Activated CD4-positive, alpha-beta T cell treated with anti-CD3 and anti-CD28 coated beads for 36 hours (primary cell): Measurements from ENCODE around the gene ZNF649. TPM values are rescaled to one million over a fixed set of nuclear protein-coding genes. Genes with fewer than 3 reads are reported as not detected.

Experiments used
- ATAC-seq: fragments of 200-7000 bp; cut with Tn5 transposase; one replicate; pipeline ENCODE4 v1.10.0; 2021; ENCODE audit warnings: mild to moderate bottlenecking, moderate library complexity
- CTCF ChIA-PET: fragments of 350-600 bp; sonication (Branson Sonifier 250); formaldehyde crosslinking; loops from one replicate; lab custom pipeline; 2021; ENCODE audit warnings: antibody characterized with exemption; lab: Charles Lee
- POLR2A ChIA-PET: fragments of 350-600 bp; sonication (Branson Sonifier 250); formaldehyde crosslinking; loops from one replicate; lab custom pipeline; 2021; ENCODE audit warnings: antibody characterized with exemption, inconsistent platforms; lab: Charles Lee
- DNase-seq: peaks from one replicate; pipeline ENCODE4 v3.0.0-alpha.2; 2020
- H3K27ac Mint-ChIP-seq: one replicate; pipeline ENCODE4 v1.8.0; 2021; ENCODE audit warnings: mixed read lengths
- H3K27me3 Mint-ChIP-seq: one replicate; pipeline ENCODE4 v1.8.0; 2021; ENCODE audit warnings: mixed read lengths
- H3K36me3 Mint-ChIP-seq: one replicate; pipeline ENCODE4 v1.8.0; 2021; ENCODE audit warnings: low read depth, mixed read lengths
- H3K4me1 Mint-ChIP-seq: one replicate; pipeline ENCODE4 v1.8.0; 2021; ENCODE audit warnings: mixed read lengths
- H3K4me3 Mint-ChIP-seq: one replicate; pipeline ENCODE4 v1.8.0; 2021; ENCODE audit warnings: mild to moderate bottlenecking, moderate library complexity, mixed read lengths
- H3K9me3 Mint-ChIP-seq: one replicate; pipeline ENCODE4 v1.8.0; 2021; ENCODE audit warnings: low read depth, mixed read lengths
- intact Hi-C, 2 experiments: fragments of 100-400 bp; cut with DNase I in 1 of 2; cut with micrococcal nuclease in 1 of 2; formaldehyde crosslinking; loops; one replicate each; pipeline versions ENCODE4 v1.14.2 to v1.15.1; 2022 to 2024; cut with DNase I, micrococcal nuclease
- total RNA-seq, 2 experiments: library from RNA; stranded (reverse); gene quantifications; one replicate each; pipeline ENCODE4 v1.2.3, GENCODE V29; 2021

Gene ZNF649
- total RNA-seq, 2 experiments from 2014 or later, result 9.6 to 11.2 TPM

- Mint-ChIP-seq H3K9me3 (peaks cover 64% of the 10 kb centered on the region), H3K27me3 (no peaks in the 10 kb centered on the region), H3K4me1 (peaks cover 12% of the 10 kb centered on the region), H3K4me3 (peak within 1 kb of the TSS; percentile 95), H3K27ac (peak within 1 kb of the TSS; percentile 92), H3K36me3 (peaks cover 93% of the 10 kb centered on the region)
- DNase-seq (peak; percentile 89), ATAC-seq (peak; percentile 88)
- ChIA-PET CTCF (no interaction called here), POLR2A (no interaction called here)
- intact Hi-C loops, result loop anchor here in 1 of 2 experiments (1.0 kb wide), 3 partner anchors 39 to 103 kb away; partner anchors contain the start of genes ZNF350 and ZNF613
These were observed 17.0 kb downstream of the ZNF649 start, which contains the start of gene ZNF577 for GRCh38 chr19:51887522-51888498. ZNF577 (minus strand) TSS chr19:51887951; CDS start chr19:51880382, 7,569 bp downstream.

DNA sequence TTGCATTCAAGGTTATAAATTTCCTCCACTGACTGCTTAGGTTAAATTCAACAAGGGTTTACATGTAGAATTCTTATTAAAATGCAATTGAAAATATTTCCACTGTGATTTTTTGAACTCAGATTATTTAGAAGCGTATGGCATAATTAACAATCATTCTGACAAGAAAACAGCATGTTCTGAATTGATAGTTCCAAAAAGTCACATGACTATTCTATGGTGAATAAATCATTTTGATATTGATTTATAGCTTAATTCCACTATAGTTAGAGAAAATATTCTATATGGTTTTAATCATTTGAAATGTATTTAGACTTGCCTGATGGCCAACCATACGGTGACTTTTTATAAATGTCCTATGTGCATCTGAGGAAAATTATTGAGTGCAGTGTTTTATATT lies 20.1 kb downstream of the ZNF649 start:
- Mint-ChIP-seq H3K4me1 (peaks cover 12% of the 10 kb centered on the region), H3K27me3 (no peaks in the 10 kb centered on the region), H3K4me3 (no peak overlapping the region), H3K9me3 (peaks cover 62% of the 10 kb centered on the region), H3K36me3 (peaks cover 87% of the 10 kb centered on the region), H3K27ac (no peak overlapping the region)
- POLR2A ChIA-PET, result no interaction called here
- ATAC-seq, result no peak
- CTCF ChIA-PET, result interaction anchor here (1.1 kb wide), 1 partner anchor 486 kb away, joined by 3 read pairs; no protein-coding TSS in a partner anchor
- intact Hi-C loops, result no loop called here
- DNase-seq, result no peak

- Mint-ChIP-seq H3K9me3 (peaks cover 53% of the 10 kb centered on the region), H3K36me3 (peaks cover 85% of the 10 kb centered on the region), H3K27me3 (no peaks in the 10 kb centered on the region), H3K4me1 (peaks cover 7% of the 10 kb centered on the region), H3K27ac (no peak overlapping the region), H3K4me3 (no peak overlapping the region)
- no peak for ATAC-seq
- intact Hi-C loops, result no loop called here
- ChIA-PET POLR2A (no interaction called here), CTCF (no interaction called here)
- no peak for DNase-seq
These were observed 22.3 kb downstream of the ZNF649 start for GRCh38 chr19:51882518-51882917.

- H3K4me1 Mint-ChIP-seq, result no peaks in the 10 kb centered on the region
- H3K9me3 Mint-ChIP-seq, result peaks cover 83% of the 10 kb centered on the region
- no peak for ATAC-seq
- POLR2A ChIA-PET, result no interaction called here
- no peak overlapping the region for H3K27ac Mint-ChIP-seq
- intact Hi-C loops, result no loop called here
- DNase-seq, result no peak
- H3K4me3 Mint-ChIP-seq, result no peak overlapping the region
- H3K27me3 Mint-ChIP-seq, result no peaks in the 10 kb centered on the region
- CTCF ChIA-PET, result no interaction called here
- H3K36me3 Mint-ChIP-seq, result peaks cover 87% of the 10 kb centered on the region
These were observed 31.7 kb downstream of the ZNF649 start for GRCh38 chr19:51873097-51873496.

DNA sequence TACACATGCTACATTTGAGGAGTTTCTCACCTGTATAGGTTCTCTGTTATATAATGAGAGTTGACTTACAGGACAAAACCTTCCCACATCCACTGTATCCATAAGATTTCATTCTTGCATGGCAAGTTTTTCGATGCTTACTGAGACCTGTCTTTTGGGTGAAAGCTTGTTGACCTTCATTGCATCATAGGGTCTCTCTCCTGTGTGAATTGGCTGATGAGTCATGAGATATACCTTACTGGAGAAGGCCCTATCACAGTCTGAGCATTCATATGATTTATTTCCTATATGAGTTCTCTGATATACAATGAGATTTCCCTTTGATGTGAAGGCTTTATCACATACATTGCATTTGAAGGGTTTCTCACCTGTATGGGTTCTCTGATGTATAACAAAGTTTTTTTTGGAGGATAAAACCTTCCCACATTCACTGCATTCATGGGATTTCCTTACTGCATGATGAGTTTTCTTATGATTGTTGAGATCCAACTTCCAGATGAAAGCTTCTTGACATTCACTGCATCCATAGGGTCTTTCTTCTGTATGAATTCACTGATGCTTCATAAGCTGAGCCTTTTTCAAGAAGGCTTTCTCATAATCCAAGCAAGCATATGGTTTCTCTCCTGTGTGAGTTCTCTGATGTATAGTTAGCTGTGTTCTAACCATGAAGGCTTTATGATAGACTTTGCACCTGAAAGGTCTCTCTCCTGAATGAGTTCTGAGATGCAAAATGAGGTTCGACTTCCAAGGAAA lies 42.8 kb downstream of the ZNF649 start:
- ChIA-PET CTCF (interaction anchor here (0.6 kb wide), 1 partner anchor 786 kb away, joined by 3 read pairs; no protein-coding TSS in a partner anchor), POLR2A (no interaction called here)
- Mint-ChIP-seq H3K9me3 (peaks cover 50% of the 10 kb centered on the region), H3K27me3 (no peaks in the 10 kb centered on the region), H3K36me3 (peaks cover 45% of the 10 kb centered on the region), H3K27ac (no peak overlapping the region), H3K4me1 (no peaks in the 10 kb centered on the region), H3K4me3 (no peak overlapping the region)
- DNase-seq (no peak), ATAC-seq (no peak)
- intact Hi-C loops, result no loop called here

Other genes starting within 250 kb of the ZNF649 start
- gene SPACA6, start 211.7 kb downstream of the ZNF649 start, total RNA-seq, result 1 to 10 TPM; 8.3 to 9.1 TPM
- not detected for gene HAS1, start 181.0 kb downstream of the ZNF649 start, total RNA-seq
- gene FPR1, start 153.1 kb downstream of the ZNF649 start, total RNA-seq, result not detected
- gene FPR2, start 143.8 kb downstream of the ZNF649 start, total RNA-seq, result not detected
- not detected for gene FPR3, start 109.9 kb downstream of the ZNF649 start, total RNA-seq
- gene ZNF577, start 17.1 kb downstream of the ZNF649 start, total RNA-seq, result 1 to 10 TPM; 5.7 to 7.2 TPM
- gene ZNF613, start 22.5 kb upstream of the ZNF649 start, total RNA-seq, result 1 to 10 TPM; 4.2 to 6.3 TPM
- 1 to 10 TPM; 7.1 to 7.9 TPM for gene ZNF350, start 81.8 kb upstream of the ZNF649 start, total RNA-seq
- gene ZNF615, start 103.2 kb upstream of the ZNF649 start, total RNA-seq, result 1 to 10 TPM; 8.7 to 9.0 TPM
- gene ZNF614, start 123.4 kb upstream of the ZNF649 start, total RNA-seq, result 10 to 100 TPM in 1 of 2 experiments, 1 to 10 TPM in 1; 9.4 to 10.6 TPM
- 10 to 100 TPM; 11.5 to 12.8 TPM for gene ZNF432, start 143.8 kb upstream of the ZNF649 start, total RNA-seq
- gene ZNF841, start 190.7 kb upstream of the ZNF649 start, total RNA-seq, result 10 to 100 TPM; 18.0 to 20.3 TPM
- 10 to 100 TPM; 13.9 to 15.7 TPM for gene ZNF616, start 234.9 kb upstream of the ZNF649 start, total RNA-seq